GM12878 (cell line): ENCODE results near the gene BCL2L14.

Experiments used
- CTCF ChIP-seq, 3 experiments: IDR thresholded peaks in 2 of 3; conservative IDR thresholded peaks in 1 of 3; 2 replicates each; pipeline ENCODE4 v1.5.1; 2011; ENCODE audit warnings: low read depth in 3 of 3, low read length in 3 of 3, mild to moderate bottlenecking in 3 of 3, control low read depth in 2 of 3, moderate library complexity in 2 of 3, inconsistent platforms in 1 of 3, mixed read lengths in 1 of 3; ENCODE audit not compliant: control insufficient read depth in 2 of 3, insufficient read depth in 1 of 3; ENCODE audit errors: extremely low read depth in 1 of 3
- DPF2 ChIP-seq: fragments of 450-650 bp; IDR thresholded peaks from 2 replicates; pipeline ENCODE4 v1.6.1; 2017; ENCODE audit warnings: mild to moderate bottlenecking
- E4F1 ChIP-seq: fragments of 450-650 bp; IDR thresholded peaks from 2 replicates; pipeline ENCODE4 v1.6.1; 2018; ENCODE audit warnings: borderline replicate concordance, mild to moderate bottlenecking; ENCODE audit not compliant: partially characterized antibody
- EP300 ChIP-seq, 2 experiments: fragments of 150-350 bp in 1 of 2; IDR thresholded peaks; 2 replicates each; pipeline ENCODE4 v1.6.1; 2011 to 2012; ENCODE audit warnings: low read depth in 2 of 2, low read length in 2 of 2, borderline replicate concordance in 1 of 2, improper control_type of control experiment in 1 of 2, inconsistent platforms in 1 of 2; ENCODE audit not compliant: control insufficient read depth in 1 of 2
- EZH2 ChIP-seq: IDR thresholded peaks from 2 replicates; pipeline ENCODE4 v1.6.1; 2012; ENCODE audit warnings: low read depth, mild to moderate bottlenecking, control low read depth, inconsistent platforms, low read length, borderline replicate concordance; ENCODE audit not compliant: control insufficient read depth
- GABPA ChIP-seq: IDR thresholded peaks from 2 replicates; pipeline ENCODE4 v1.6.1; 2014; ENCODE audit warnings: antibody characterized with exemption, low read depth, mild to moderate bottlenecking, inconsistent platforms
- NFXL1 ChIP-seq: fragments of 450-650 bp; IDR thresholded peaks from 2 replicates; pipeline ENCODE4 v1.6.1; 2017; ENCODE audit warnings: antibody characterized with exemption, mild to moderate bottlenecking, borderline replicate concordance
- NRF1 ChIP-seq: conservative IDR thresholded peaks from 2 replicates; pipeline ENCODE4 v1.6.1; 2011; ENCODE audit warnings: mild to moderate bottlenecking, low read depth, low read length, improper control_type of control experiment
- POLR2AphosphoS2 ChIP-seq: IDR thresholded peaks from 2 replicates; pipeline ENCODE4 v1.6.1; 2011; ENCODE audit warnings: low read depth, mild to moderate bottlenecking, low read length, improper control_type of control experiment, moderate library complexity
- POLR2AphosphoS5 ChIP-seq: IDR thresholded peaks from 2 replicates; pipeline ENCODE4 v1.6.1; 2011; ENCODE audit warnings: mild to moderate bottlenecking, low read length, inconsistent platforms
- RAD21 ChIP-seq: IDR thresholded peaks from 2 replicates; pipeline ENCODE4 v1.6.1; 2011; ENCODE audit warnings: mild to moderate bottlenecking, low read depth, low read length, moderate library complexity; ENCODE audit not compliant: insufficient read depth
- ZSCAN29 ChIP-seq: fragments of 450-650 bp; IDR thresholded peaks from 2 replicates; pipeline ENCODE4 v1.6.1; 2017; ENCODE audit warnings: mild to moderate bottlenecking, moderate library complexity

GRCh38 chr12:12116677-12117076 is 45.9 kb downstream of the BCL2L14 start:
- TF ChIP-seq POLR2AphosphoS5, result no peak
- TF ChIP-seq E4F1, result no peak
- TF ChIP-seq EZH2, result no peak
- TF ChIP-seq GABPA, result no peak
- no peak for TF ChIP-seq DPF2
- TF ChIP-seq RAD21, result no peak
- no peak for TF ChIP-seq ZSCAN29
- no peak for TF ChIP-seq NFXL1
- no peak for TF ChIP-seq EP300 (IDR thresholded peaks at IDR 0.05; ENCODE audit: borderline replicate concordance in 1 of 2, control insufficient read depth in 1 of 2, low read depth in 2 of 2, low read length in 2 of 2)
- TF ChIP-seq CTCF (IDR thresholded peaks at IDR 0.05 in 2 of 3, conservative IDR thresholded peaks at IDR 0.05 in 1 of 3; ENCODE audit: control insufficient read depth in 2 of 3, extremely low read depth in 1 of 3, insufficient read depth in 1 of 3, low read depth in 3 of 3, low read length in 3 of 3), result no peak
- no peak for TF ChIP-seq POLR2AphosphoS2
- no peak for TF ChIP-seq NRF1
